ENCODE data around the gene KCNC3. TPM values are rescaled to one million over a fixed set of nuclear protein-coding genes. Genes with fewer than 3 reads are reported as not detected.

Gene KCNC3
- total and polyA plus RNA-seq, 2 donors (not counting 3 experiments of a cell fraction or from before 2014, with no cell fraction given) = 0.22 to 0.91 TPM

GRCh38 chr19:50300814-50301606, 28.2 kb downstream of the KCNC3 start:
- Histone ChIP-seq H3K9ac (replicated peaks; ENCODE audit: extremely low read depth, insufficient read depth, low read length) (peak overlapping the region; percentile 42), H4K20me1 (replicated peaks; ENCODE audit: control insufficient read depth, extremely low read depth, insufficient read depth, low read length) (no peaks in the 10 kb centered on the region), H3K4me1 (ENCODE audit: control insufficient read depth, extremely low read depth, insufficient read depth, low read length) (peaks cover 16% of the 10 kb centered on the region), H3K9me3 (replicated peaks; ENCODE audit: control insufficient read depth, insufficient read depth, low read length) (no peaks in the 10 kb centered on the region), H3K79me2 (ENCODE audit: control insufficient read depth, insufficient read depth, low read length) (no peaks in the 10 kb centered on the region), H3K4me2 (ENCODE audit: insufficient read depth, low read length) (peak overlapping the region; percentile 58), H3K4me3 (replicated peaks in 1 of 3; ENCODE audit: insufficient read depth in 1 of 3, low read depth in 1 of 3, low read length in 3 of 3) (no peak overlapping the region), H3K9me1 (replicated peaks; ENCODE audit: control insufficient read depth, extremely low read depth, insufficient read depth, low read length) (no peaks in the 10 kb centered on the region), H3K36me3 (ENCODE audit: control insufficient read depth in 2 of 2, extremely low read depth in 1 of 2, insufficient read depth in 2 of 2, low read length in 2 of 2) (no peaks in the 10 kb centered on the region), H3K27ac (ENCODE audit: insufficient read depth, low read depth, low read length) (peak overlapping the region; percentile 66), H3K27me3 (ENCODE audit: control insufficient read depth in 2 of 2, insufficient read depth in 2 of 2, low read length in 2 of 2) (peaks cover 0 to 3% of the 10 kb centered on the region in 2 experiments), H2AFZ (ENCODE audit: low read depth, low read length) (peak overlapping the region; percentile 13)
- no TSS peak for BruUV-seq (replicated peaks)
- FAIRE-seq (peak; percentile 91), DNase-seq (ENCODE audit: low read depth, low spot score) (peak; percentile 91)
- no peak for TF ChIP-seq GATA2 (IDR thresholded peaks at IDR 0.05; ENCODE audit: insufficient read depth, insufficient read length, low read depth, low read length)
- TF ChIP-seq FOS (IDR thresholded peaks at IDR 0.05; ENCODE audit: borderline replicate concordance, insufficient read depth, low read length) = peak; percentile 98
- peak; percentile 93 for TF ChIP-seq JUN (IDR thresholded peaks at IDR 0.05; ENCODE audit: borderline replicate concordance, insufficient read depth, insufficient read length, low read depth)
- peak; percentile 41 for TF ChIP-seq POLR2AphosphoS5 (IDR thresholded peaks at IDR 0.05; ENCODE audit: insufficient read depth, low read depth, low read length)
- dilution Hi-C loops (cut with MboI; ENCODE audit: extremely low pct_ligation_motif_present, low sequenced_read_pairs) (no loop called here), intact Hi-C loops (cut with micrococcal nuclease) (loop anchor here (1.0 kb wide), 3 partner anchors 24 to 48 kb away; partner anchors contain the start of gene KCNC3)
- CTCF ChIA-PET = interaction anchor here (0.7 to 4.0 kb wide), 15 partner anchors 10 to 720 kb away, joined by 3 to 48 read pairs (median 3); partner anchors contain the start of genes KCNC3 and POLD1
- POLR2A ChIA-PET = interaction anchor here (0.8 kb wide), 1 partner anchor 15 kb away, joined by 4 read pairs; no protein-coding TSS in a partner anchor

- BruUV-seq (replicated peaks) = no TSS peak
- CTCF ChIA-PET = interaction anchor here (0.7 to 4.0 kb wide), 5 partner anchors 20 to 721 kb away, joined by 3 to 48 read pairs (median 4); partner anchors contain the start of gene KCNC3
- Histone ChIP-seq H3K4me3 (replicated peaks in 1 of 3; ENCODE audit: insufficient read depth in 1 of 3, low read depth in 1 of 3, low read length in 3 of 3) (no peak overlapping the region), H3K27ac (ENCODE audit: insufficient read depth, low read depth, low read length) (no peak overlapping the region), H3K9me1 (replicated peaks; ENCODE audit: control insufficient read depth, extremely low read depth, insufficient read depth, low read length) (no peaks in the 10 kb centered on the region), H3K79me2 (ENCODE audit: control insufficient read depth, insufficient read depth, low read length) (no peaks in the 10 kb centered on the region), H3K36me3 (ENCODE audit: control insufficient read depth in 2 of 2, extremely low read depth in 1 of 2, insufficient read depth in 2 of 2, low read length in 2 of 2) (no peaks in the 10 kb centered on the region), H3K4me2 (ENCODE audit: insufficient read depth, low read length) (no peak overlapping the region), H2AFZ (ENCODE audit: low read depth, low read length) (peak overlapping the region; percentile 21), H3K27me3 (ENCODE audit: control insufficient read depth in 2 of 2, insufficient read depth in 2 of 2, low read length in 2 of 2) (peaks cover 0 to 3% of the 10 kb centered on the region in 2 experiments), H3K9me3 (replicated peaks; ENCODE audit: control insufficient read depth, insufficient read depth, low read length) (no peaks in the 10 kb centered on the region), H3K4me1 (ENCODE audit: control insufficient read depth, extremely low read depth, insufficient read depth, low read length) (peaks cover 16% of the 10 kb centered on the region), H4K20me1 (replicated peaks; ENCODE audit: control insufficient read depth, extremely low read depth, insufficient read depth, low read length) (no peaks in the 10 kb centered on the region), H3K9ac (replicated peaks; ENCODE audit: extremely low read depth, insufficient read depth, low read length) (no peak overlapping the region)
- intact Hi-C loops (cut with micrococcal nuclease) (loop anchor here (1.0 kb wide), 1 partner anchor 49 kb away; no protein-coding TSS in a partner anchor), dilution Hi-C loops (cut with MboI; ENCODE audit: extremely low pct_ligation_motif_present, low sequenced_read_pairs) (no loop called here)
- no peak for TF ChIP-seq JUN (IDR thresholded peaks at IDR 0.05; ENCODE audit: borderline replicate concordance, insufficient read depth, insufficient read length, low read depth)
- TF ChIP-seq FOS (IDR thresholded peaks at IDR 0.05; ENCODE audit: borderline replicate concordance, insufficient read depth, low read length) = no peak
- no peak for TF ChIP-seq GATA2 (IDR thresholded peaks at IDR 0.05; ENCODE audit: insufficient read depth, insufficient read length, low read depth, low read length)
- TF ChIP-seq EZH2 (IDR thresholded peaks at IDR 0.05; ENCODE audit: borderline replicate concordance, low read depth, low read length, severe bottlenecking) = no peak
- TF ChIP-seq POLR2A (IDR thresholded peaks at IDR 0.05; ENCODE audit: low read depth, low read length) = no peak
- no peak for TF ChIP-seq MYC (IDR thresholded peaks at IDR 0.05; ENCODE audit: low read depth, low read length)
- TF ChIP-seq POLR2AphosphoS5 (IDR thresholded peaks at IDR 0.05; ENCODE audit: insufficient read depth, low read depth, low read length) = no peak
- no peak for TF ChIP-seq MAX (IDR thresholded peaks at IDR 0.05; ENCODE audit: insufficient read depth, insufficient read length)
- TF ChIP-seq CTCF (IDR thresholded peaks at IDR 0.05; ENCODE audit: extremely low read depth in 1 of 2, insufficient read depth in 1 of 2, low read depth in 1 of 2, low read length in 2 of 2) = no peak
- POLR2A ChIA-PET = no interaction called here
- no peak for FAIRE-seq
- DNase-seq (ENCODE audit: low read depth, low spot score) = no peak
Observed at GRCh38 chr19:50300051-50300450, 29.1 kb downstream of the KCNC3 start.

All from endothelial cell of umbilical vein (primary cell).